ENCODE results near the gene CLCN7.
"Not testable (repeated sequence)": the region's sequence is repeated elsewhere in the genome, so short reads cannot be mapped to it uniquely, and the experiment has no call there.

Gene CLCN7

DNA sequence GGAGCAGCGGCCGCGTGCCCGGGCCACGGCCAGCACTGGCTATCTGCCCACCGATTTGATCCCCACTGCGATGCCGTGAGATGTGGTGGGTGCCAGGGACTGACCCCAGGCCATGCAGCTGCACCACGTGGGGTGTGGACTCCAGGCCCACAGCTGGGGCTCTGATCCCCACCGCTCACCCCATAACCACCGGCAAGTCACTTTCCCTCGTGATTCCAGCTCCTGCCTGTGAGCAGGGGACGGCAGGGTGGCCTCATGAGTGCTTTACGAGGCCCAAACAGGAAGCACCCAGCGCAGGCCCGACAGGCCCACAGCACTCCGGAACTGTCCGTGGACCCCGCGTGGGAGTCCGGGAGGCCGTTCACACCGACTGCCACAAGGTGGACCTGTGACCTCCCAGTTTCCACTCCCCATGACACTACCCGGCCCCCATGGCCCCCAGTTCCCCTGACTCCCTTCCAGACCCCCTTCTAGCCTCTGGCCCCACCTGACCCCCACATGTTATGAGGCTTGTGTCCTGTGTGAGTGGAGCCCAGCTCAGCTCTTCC, 13.3 kb upstream of the CLCN7 start:
- DNase-seq (ENCODE audit: insufficient read length, low spot score) (no peak), FAIRE-seq (no peak)
- TF ChIP-seq POLR2A (IDR thresholded peaks at IDR 0.05; ENCODE audit: low read depth, low read length) = no peak

DNA sequence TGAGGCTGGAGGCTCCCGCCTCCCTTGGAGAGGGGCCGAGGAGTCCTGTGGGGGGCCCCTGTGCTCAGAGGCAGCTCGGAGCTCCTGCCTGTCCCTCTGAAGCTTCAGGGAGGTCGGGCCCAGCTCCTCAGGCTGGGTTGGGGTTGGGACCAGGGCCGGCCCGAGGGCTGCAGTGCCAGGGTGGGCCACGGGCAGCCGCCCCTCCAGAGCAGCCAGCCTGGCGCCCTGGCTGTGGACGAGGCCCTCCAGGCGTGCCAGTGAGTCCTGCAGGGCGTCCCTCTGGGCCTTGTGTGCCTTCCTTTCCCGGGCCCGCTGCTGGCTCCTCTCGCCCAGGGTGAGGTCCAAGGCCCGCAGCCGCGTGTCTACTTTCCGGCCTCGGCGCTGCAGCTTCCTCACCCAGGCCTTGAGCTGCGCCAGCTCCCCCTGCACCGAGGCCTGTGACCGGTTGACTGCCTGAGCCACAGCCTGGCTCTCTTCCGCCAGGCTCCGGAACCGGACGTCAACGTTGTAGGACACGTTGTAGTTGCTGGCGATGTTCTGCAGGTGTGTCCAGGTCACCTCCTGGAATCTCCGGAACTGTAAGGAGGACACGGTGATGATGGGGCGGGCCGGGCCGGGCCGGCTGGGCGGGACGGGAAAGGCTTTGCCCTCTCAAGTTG, 12.7 kb upstream of the CLCN7 start:
- DNase-seq (ENCODE audit: insufficient read length, low spot score) = no peak
- FAIRE-seq = no peak
- TF ChIP-seq POLR2A (IDR thresholded peaks at IDR 0.05; ENCODE audit: low read depth, low read length) = no peak

DNA sequence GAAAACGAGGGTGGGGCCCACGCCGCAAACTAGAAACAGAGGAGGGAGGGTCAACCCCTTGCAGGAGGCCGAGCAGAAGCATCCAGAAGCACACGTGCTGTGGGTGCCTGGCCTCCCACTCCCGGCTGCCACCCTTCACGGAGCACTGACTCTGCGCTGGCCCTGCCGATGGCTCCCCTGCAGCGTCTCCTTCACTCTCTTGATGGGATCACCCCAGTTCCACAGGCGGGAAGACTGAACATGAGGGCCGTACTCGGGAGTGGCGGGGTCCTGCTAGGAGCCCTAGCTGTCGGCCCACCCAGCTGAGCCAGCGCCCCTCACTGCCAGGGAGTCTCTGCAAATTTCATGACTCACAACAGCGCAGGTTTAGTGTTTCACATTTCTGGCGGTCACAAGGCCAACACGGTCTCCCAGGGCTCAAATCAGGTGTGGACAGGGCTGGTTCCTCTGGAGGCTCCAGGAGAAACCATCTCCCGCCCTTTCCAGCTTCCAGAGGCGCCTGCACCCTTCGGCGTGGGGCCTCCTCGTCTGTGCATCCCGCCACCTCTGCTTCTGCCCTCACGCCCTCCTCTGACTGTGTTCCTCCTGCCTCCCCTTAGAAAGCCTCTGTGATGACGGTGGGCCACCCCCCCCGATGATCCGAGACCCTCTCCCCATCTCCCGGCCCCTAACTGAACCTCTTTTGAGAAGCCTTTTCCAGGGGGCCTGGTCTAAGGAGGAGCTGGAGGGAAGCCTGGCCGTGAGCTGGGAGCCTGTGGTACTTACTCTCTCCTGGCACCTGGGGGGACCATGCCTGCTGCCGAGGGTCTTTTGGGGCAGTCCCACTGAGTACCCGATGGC, 11.9 kb upstream of the CLCN7 start:
- TF ChIP-seq POLR2A (IDR thresholded peaks at IDR 0.05; ENCODE audit: low read depth, low read length) = no peak
- DNase-seq (ENCODE audit: insufficient read length, low spot score) (no peak), FAIRE-seq (no peak)

DNA sequence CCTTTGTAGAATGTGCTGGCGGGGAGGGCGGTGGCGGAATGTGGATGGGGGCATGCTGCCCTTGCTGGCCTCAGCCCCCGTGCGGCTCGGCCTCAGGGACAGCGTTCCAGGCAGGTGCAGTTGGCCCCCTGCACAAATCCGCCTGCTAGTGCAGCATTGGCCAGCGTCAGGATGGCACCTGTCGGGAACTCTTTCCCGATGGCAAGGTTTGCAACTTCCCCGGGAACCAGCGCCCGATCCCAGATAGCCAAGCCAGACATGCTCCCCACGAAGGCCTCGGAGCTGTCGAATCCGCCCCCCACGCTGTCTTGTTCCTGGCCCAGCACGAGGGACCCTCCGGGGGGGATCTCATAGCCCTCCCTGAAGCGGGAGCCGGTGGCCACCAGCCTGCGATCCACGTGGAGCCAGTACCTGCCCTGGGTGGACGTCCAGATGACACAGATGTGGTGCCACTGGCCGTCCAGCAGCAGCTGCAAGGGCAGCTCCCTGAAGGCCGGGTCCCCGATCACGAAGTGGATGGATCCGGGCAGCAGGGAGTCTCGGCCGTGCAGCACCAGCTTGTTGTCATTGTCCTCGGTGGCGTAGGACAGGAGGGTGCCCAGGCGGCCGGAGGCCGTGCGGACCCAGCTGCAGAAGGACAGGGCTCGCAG, 11.1 kb upstream of the CLCN7 start:
- DNase-seq (ENCODE audit: insufficient read length, low spot score) (no peak), FAIRE-seq (no peak)
- no peak for TF ChIP-seq POLR2A (IDR thresholded peaks at IDR 0.05; ENCODE audit: low read depth, low read length)

DNA sequence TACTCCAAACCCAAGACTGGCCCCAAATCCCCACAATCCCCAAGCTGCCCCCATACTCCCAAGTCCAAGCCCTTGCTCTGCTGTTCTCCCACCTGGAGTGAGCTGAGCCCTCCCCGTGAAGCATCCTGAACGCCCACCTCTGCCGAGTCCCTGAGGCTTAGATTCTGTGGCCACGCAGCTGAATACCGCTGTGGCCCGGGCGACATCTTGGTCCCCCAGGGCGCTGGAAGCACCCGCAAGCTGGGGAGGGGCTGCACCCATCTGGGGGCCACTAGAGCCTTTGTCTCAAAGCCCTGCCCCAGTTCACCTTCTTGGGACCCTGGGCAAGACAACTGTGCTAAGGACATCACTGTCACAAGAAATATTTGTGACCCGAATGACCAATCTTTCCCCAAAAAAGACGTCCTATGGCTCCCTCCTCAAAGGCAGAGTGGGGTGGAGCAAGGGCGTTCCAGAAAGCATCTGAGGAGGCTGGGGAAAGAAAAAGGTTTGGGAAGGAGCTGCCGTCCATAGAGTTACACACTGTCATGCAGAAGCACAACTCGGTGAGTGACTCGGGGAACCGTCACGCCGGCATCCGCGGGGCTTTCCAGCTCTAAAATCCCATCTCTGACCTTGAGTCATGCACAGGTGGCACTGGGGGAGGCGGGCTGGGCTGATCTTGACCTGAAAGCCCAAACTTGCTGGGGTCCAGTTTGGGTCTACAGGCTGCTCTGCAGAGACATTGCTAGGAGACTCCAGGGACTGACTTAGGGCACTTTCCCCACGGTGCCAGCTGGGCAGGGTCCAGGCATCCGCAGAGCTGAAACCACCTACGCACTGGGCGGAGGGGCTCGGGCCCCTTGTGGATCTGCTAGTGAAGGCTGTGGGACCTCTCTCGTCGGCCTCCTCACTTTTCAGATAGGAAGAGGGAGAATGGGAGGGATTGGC, 7.3 kb upstream of the CLCN7 start:
- no peak for TF ChIP-seq POLR2A (IDR thresholded peaks at IDR 0.05; ENCODE audit: low read depth, low read length)
- FAIRE-seq (no peak), DNase-seq (ENCODE audit: insufficient read length, low spot score) (no peak)

DNA sequence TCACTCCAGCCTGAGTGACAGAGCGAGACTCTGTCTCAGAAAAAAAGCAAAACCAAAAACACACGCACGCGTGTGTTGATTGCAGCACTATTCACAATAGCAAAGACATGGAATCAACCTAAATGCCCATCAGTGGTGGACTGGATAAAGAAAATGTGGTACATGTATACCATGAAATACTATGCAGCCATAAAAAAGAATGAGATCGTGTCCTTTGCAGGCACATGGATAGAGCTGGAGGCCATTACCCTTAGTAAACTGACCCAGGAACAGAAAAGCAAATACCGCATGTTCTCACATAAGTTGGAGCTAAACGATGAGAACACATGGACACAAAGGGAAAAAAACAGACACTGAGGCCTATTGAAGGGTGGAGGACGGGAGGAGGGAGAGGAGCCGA, 4.1 kb upstream of the CLCN7 start:
- FAIRE-seq; DNase-seq (ENCODE audit: insufficient read length, low spot score): not testable (repeated sequence)

DNA sequence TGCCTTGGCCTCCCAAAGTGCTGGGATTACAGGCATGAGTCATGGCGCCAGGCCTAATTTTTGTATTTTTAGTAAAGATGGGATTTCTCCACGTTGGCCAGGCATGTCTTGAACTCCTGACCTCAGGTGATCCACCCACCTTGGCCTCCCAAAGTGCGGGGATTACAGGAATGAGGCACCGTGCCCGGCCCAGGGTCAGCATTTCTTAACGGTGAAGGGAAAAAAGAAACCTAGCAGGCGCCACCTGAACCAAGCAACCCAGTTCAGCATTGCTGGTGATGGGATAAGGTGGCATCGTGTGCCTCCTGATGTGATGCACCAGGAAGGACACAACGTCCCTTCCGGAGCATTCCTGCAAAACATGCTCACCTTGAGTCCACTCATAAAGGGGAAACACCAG, 2.2 kb upstream of the CLCN7 start:
- no peak for DNase-seq (ENCODE audit: insufficient read length, low spot score)
- TF ChIP-seq POLR2A (IDR thresholded peaks at IDR 0.05; ENCODE audit: low read depth, low read length) = no peak
- no peak for FAIRE-seq

DNA sequence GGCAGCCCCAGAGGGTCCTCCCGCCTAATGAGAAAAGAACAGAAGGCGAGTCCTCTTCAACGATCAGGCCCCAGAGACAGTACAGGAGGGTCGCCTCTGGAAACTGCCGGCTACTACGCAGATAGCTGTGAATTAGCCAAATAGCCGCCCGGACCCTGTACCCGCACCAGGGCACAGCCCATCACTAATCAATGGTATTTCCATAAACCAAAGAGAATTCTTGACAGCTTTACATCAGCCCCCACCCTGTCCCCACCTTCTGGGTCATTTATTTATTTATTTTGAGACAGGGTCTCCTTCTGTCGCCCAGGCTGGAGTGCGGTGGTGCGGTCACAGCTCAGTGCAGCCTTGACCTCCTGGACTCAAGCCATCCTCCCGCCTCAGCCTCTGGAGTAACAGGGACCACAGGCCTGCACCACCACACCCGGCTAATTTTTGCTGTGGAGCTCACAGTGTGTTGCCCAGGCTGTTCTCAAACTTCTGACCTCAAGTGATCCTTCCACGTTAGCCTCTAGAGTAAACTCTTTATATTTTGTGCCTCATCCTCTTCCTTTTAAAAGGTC, 805 bp upstream of the CLCN7 start:
- TF ChIP-seq POLR2A (IDR thresholded peaks at IDR 0.05; ENCODE audit: low read depth, low read length) = no peak
- FAIRE-seq = no peak
- no peak for DNase-seq (ENCODE audit: insufficient read length, low spot score)

DNA sequence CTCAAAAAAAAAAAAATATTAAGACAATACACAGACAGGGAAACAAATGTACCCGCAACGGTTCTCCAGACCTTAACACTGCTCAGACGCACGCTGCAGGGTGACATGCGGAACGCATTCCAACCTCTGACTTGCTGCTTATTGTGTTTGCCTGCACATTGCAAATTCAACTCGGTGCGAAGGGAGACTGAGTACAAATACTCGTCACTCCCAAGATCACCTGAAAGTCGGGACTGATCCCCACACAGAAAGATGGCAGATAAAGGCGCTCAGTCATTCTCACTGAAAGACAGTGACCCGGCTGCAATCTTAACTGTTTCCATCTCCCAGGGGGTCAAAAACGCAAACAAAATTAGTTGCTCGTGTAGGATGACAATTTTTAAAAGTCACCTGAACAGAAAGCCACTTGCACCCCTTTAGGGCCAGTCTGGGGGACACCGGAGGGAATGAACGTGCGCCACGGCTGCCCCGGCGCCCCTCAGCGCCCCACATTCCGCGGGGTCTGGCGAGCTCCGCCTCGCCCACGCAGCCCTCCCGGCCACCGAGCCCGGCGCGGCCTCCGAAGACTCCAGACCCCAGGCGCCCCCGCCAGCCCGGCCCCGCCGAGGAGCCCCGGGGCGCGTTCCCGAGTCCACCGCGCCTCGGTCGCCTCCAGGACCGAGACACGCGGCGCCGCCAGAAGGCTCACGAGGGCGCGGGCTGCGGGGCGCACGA, 589 bp downstream of the CLCN7 start:
- FAIRE-seq = no peak
- TF ChIP-seq POLR2A (IDR thresholded peaks at IDR 0.05; ENCODE audit: low read depth, low read length) = no peak
- no peak for DNase-seq (ENCODE audit: insufficient read length, low spot score)

DNA sequence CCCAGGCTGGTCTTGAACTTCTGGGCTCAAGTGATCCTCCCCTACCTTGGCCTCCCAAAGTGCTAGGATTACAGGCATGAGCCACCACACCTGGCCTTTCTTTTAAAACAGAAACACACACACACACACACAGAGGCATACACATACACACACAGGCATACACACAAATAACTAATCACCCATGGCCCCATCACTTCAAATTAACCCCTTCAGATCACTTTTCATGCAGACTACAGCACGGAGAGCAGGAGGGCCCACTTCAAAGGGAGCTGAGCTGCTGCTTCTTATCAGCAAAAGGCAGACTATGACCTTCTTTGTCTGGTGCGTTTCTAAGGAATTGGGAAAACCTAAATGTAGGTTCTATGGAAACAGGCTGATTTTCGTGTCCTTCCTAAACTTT, 1.9 kb downstream of the CLCN7 start:
- DNase-seq (ENCODE audit: insufficient read length, low spot score) (no peak), FAIRE-seq (no peak)
- no peak for TF ChIP-seq POLR2A (IDR thresholded peaks at IDR 0.05; ENCODE audit: low read depth, low read length)

DNA sequence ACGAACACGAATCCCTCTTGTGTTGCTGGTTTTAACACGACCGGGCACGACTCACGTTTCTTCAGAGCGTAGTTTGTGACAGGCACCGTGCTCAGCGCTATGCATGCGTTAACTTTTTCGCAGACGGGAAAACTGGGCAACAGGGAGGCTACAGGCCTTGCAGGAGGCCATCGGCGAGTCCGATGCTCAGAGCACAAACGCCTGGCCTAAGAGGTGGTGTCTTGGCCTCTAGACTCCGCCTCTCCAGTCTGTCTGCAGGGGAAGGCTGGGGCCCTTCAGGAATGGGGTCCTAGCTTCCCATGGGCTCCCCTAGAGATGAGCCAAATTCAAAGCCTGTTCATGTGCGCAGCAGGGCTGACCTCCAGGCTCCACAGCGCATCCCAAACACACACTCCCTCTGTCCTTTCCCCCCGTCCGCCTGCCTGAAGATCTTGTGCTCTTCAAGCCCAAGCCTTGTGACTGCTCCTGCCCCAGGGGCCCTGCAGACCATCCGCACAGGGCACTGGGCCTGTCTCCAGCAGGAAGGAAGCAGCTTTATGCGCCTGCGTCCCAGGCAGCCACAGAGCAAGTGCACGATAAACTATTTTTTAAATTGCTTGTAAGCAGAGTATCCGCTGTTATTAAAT, 3.1 kb downstream of the CLCN7 start:
- no peak for FAIRE-seq

More for the DNA sequence above, 3.1 kb downstream of the CLCN7 start:
- DNase-seq (ENCODE audit: insufficient read length, low spot score) = no peak
- no peak for TF ChIP-seq POLR2A (IDR thresholded peaks at IDR 0.05; ENCODE audit: low read depth, low read length)

All from H54 (cell line).